NCI-H526 treated with DMSO at 0.1 percent for 48 hours (cell line): ENCODE data around the gene MICB.
"Not testable (repeated sequence)": the region's sequence is repeated elsewhere in the genome, so short reads cannot be mapped to it uniquely, and the experiment has no call there.

Experiments used
- DNase-seq: peaks from one replicate; lab custom pipeline; 2025; lab: John Stamatoyannopoulos, UW

Gene MICB

DNA sequence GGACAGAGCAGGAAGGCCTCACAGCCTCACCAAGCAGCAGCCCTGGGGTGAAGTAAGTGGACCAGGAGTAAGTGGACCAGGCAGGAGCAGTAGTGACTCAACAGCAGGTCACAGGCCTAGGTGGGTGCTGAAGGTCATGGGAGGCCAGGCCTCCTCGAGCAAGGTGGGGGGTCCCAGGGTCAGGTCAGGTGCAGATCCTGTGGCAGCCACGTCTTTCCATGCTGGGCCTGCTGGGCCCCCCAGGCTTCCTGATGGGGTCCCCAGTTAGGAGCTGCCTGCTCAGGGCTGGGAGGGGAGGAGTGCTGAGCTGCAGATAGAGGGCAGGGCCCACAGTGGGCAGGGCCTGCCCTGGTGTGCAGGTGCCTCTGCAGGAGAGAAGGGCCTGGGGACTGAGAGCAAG, 11.1 kb downstream of the MICB start:
- DNase-seq = not testable (repeated sequence)

DNA sequence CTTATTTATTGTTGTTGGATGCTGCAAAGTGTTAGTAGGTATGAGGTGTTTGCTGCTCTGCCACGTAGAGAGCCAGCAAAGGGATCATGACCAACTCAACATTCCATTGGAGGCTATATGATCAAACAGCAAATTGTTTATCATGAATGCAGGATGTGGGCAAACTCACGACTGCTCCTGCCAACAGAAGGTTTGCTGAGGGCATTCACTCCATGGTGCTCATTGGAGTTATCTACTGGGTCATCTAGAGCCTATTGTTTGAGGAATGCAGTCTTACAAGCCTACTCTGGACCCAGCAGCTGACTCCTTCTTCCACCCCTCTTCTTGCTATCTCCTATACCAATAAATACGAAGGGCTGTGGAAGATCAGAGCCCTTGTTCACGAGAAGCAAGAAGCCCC, 12.1 kb downstream of the MICB start:
- no peak for DNase-seq

DNA sequence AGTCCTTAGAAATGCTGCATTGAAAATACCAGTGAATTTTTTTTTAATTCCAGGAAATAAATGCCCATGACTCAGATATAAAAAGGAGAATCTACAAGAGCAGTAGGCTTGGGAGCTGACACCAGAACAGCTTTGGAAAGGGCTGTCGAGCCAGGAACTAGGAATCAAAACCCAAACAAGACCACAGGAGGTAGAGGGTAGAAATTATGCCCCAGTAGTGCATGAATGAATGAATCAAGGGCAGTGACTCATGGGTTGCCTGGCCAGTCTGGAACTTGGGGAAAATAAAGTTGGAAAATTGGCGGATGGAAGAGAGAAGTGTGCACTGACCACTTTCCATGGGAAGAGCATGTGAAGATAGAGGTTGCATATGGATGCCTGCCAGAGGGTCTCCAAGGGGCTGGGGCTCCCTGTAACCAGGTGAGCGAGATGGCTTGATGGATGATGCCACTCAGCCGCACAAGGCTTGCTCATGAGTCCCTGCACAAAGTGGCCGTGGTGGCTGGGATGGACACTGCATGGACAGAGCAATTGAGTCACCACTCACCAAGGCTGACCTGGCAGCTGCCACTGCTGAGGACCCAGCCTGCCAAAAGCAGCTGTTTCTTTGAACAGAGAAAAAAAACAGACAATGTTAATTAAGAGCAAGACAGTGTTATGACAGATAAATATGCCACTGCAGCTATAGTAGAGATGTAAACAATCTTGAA, 15.7 kb downstream of the MICB start:
- DNase-seq = no peak

DNA sequence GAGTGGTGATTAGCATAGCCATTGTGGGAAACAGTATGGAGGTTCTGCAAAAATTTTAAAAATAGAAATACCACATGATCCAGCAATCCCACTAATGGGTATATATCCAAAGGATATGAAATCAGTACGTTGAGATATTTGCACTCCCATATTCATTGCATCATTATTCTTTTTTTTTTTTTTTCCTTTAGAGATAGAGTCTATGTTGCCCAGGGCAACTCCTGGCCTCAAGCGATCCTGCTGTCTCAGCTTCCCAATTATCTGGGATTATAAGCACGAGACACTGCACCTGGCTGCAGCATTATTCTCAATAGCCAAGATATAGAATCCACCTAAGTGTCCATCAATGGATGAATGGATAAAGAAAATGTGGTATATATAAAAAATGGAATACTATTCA, 23.9 kb downstream of the MICB start:
- DNase-seq = no peak

DNA sequence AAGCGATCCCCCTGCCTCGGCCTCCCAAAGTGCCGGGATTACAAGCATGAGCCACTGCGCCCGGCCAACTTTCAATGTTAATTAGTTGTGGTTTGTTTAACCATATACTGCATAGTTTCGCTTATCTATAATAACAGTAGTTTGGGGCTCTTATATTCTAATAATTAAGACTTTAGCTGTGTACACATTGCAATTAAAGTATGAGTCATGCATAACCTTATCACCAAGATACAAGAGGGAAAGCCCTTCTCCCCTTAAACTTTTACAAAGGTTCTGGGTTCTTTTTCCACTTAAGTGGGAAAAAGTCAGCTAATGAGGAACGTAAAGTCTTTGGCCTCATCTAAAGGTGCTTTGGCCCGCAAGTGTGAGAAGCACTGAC, 27.6 kb downstream of the MICB start:
- no peak for DNase-seq

DNA sequence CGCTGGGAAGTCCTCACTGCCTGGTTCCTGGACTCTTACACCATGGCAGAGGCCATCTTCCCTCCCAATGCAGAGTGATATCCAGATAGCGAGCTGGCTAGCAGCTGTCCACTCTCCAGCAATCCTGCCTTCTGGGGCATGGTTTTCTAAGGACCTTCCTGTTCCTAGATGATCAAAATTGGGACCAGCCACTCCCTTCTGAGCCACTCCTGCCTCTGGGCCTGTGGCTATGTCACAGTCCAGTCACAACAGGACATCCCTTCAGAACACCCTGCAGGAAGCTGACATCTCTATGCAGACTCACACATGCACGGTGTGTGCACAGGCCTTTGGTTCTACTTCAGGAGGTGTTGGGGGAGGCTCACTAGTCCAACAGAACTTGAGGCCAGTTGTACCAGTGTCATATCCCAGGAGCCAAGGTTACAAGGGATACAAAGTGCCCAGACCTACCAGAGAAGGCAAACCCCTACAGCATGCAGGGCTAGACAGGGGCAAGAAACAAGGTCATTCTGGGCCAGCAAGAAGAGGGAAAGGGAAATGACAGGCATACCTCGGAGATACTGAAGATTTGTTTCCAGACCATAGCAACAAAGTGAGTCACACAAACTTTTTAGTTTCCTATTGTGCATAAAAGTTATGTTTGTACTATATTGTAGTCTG, 28.1 kb downstream of the MICB start:
- no peak for DNase-seq

DNA sequence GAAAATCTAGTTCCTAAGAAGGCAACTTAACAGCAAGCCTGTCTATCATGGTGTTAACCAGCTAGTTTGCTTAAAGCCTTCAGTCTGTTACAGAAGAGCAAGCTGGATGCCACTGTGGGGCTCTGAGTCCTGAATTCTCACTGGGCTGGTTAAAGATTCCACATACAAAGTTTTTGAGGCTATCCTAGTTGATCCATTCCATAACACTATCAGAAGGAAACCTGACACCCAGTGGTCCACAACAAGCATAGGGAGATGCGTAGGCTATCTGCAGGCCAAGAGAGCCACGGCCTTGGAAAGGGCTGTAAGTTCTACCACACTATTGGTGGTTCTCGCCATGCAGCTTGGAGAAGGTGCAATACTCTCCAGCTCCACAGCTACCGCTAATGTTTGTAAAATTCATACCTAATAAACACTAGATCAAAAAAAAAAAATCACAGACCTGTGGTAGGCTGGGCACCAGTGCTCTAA, 30.4 kb downstream of the MICB start:
- DNase-seq = no peak

DNA sequence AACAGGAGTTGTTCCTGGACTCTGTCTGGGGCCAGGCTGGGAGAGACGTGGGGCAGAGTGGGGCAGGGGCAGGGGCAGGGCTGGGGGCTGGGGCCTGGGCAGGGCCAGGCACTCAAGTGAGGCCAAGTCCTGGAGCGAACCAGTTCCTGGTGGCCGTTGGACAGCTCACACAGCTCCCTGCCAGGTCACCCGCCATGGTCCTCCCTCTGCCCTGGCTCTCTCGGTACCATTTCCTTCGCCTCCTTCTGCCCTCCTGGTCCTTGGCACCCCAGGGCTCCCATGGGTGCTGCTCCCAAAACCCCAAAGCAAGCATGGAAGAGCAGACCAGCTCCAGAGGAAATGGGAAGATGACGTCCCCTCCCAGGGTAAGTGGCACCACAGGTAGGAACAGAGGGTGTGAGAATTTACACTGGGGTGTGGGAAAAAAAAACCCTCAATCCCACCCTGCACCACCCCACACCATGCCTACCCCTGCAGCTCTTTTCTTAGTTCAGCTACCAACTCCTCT, 30.9 kb downstream of the MICB start, which contains the start of gene MCCD1:
Gene MCCD1 (plus strand): TSS at position 142 of the 508 bp plus-strand sequence. CDS start 53 bp downstream, at position 195.
- DNase-seq = no peak

DNA sequence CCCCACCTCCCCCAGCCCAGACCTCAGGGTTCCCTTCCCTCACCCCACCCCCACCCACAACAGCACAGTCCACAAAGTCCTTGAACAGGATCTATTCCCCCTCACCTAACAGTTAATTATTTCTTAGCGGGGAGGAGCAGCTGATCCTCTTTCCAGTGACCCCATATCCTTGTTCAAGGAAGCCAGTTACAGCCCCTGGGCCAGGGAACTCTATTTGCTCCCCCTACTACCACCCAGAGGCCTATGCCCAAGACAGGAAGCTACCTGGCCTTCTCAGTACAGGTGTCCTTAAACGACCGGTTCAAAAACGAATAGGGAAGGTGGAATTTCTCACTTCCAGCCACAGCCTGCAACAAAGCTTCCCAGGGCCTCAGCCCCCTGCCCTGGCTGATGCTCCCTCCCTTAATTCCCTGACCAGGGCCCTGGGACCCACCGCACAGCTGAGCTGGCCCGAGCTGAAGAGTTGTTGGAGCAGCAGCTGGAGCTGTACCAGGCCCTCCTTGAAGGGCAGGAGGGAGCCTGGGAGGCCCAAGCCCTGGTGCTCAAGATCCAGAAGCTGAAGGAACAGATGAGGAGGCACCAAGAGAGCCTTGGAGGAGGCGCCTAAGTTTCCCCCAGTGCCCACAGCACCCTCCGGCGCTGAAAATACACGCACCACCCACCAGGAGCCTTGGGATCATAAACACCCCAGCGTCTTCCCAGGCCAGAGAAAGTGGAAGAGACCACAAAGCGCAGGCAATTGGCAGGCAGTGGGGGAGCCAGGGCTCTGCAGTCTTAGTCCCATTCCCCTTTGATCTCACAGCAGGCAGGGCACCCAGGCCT, 31.6 kb downstream of the MICB start:
- DNase-seq = no peak

DNA sequence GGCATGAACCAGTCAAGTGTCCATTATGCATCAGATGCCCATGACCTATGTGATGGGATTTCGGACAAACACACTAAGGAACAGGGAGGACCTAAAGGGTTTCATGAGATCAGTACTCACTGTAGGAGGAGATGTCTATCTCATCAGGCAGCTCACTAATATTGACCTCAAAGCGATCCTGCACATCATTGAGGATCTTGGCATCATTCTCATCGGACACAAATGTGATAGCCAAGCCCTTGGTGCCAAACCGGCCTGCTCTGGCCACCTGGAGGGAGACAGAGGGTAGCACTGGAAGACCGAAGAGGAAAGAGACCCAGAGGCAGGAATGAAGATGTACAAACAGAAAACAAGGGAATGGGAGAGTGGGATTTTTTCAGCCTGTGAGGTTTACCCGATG, 32.7 kb downstream of the MICB start:
- DNase-seq = no peak

DNA sequence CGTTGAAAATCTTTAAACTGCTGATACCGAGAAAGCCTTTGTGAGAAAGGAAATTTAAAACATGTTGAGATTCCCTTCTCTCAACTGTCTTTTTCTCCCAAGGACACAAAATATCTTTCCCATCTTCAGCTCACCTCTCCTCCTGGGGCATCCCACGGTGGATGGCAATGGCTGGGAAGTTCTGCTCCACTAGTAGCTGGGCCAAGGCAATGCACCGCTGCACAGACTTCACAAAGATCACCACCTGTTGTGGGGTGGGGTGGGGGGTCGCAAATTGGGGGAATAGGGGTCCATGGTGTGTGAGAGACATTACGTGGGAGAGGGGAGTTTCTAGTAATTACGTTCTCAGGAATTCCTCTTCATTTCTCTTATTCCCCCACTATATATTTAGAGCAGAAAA, 33.2 kb downstream of the MICB start:
- no peak for DNase-seq

DNA sequence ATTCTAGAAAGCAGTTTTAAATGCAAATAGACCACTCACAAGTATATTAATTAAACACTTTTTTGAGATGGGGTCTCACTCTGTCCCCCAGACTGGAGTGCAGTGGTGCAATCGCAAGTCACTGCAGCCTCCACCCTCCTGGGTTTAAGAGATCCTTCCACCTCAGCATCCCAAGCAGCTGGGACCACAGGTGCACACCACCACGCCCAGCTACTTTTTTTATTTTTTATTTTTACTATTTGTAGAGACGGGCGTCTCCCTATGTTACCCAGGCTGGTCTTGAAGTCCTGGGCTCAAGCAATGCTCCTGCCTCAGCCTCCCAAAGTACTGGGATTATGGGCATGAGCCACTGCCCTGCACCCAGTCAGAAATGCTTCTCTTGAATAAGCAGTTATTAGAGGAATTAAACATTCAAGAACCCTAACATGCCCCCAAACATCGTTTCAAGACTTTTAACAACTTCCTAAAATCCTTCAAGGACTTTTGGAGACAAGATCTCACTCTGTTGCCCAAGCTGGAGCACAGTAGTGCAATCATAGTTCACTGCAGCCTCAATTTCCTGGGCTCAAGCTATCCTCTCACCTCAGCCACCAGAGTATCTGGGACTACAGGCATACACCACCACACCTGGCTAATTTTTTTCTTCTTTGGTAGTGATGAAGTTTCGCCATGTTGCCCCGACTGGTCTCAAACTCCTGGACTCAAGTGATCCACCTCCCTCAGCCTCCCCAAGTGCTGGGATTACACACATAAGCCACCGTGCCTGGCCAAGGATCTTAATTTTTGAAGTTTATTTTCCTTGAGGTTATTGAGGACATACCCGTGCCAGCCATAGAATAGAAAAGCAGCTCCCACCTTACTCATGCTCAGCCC, 34.1 kb downstream of the MICB start:
- no peak for DNase-seq

DNA sequence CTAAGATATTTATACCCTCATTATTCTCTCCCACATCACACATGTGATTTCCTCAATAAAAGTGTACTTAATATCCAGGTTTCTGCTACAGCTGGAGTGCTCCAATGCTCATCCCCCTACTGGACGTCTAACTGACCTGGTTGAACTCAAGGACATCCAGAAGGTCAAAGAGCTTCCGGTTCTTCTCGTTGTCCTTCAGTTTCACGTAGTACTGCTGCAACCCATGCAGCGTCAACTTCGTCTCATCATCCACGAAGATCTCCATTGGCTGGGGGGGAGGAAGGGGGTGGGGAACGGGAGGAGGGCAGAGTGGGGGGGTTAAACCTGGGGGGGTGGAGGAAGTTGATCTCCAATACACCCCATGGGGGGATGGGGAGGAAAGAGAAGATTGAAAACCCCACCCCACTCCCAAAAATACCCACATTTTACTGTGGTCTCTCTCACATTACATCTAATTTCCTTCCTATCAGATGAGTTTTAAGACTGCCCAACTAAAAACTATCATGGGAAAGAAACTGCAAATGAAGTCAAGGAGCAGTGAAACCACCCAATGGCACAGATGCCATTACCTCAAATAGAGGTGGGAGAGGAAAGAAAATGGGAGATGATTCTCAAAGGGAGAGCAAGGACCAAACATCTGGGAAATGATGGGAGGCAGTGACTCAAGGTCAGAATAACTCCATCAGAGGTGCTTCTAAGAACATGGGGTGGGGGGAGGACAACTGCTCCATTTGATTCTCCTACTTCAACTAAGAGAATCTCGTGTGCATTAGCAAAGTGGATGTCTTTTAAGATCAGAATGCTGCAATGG, 34.9 kb downstream of the MICB start:
- DNase-seq = no peak

DNA sequence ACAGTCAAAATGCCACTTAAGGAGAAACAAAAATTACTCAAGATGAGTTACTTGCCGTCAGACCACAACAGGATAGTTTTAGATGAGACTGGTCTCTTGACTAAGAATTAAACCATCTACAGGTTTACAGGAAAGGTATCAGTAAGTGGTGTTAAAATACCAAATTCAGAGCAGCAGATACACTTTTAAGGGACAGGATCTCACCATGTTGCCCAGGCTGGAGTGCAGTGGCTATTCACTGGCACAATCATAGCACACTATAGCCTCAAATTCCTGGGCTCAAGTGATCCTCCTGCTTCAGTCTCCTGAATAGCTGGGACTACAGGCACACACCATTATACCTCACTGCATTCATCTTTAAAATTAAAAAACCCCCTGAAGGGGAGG, 35.5 kb downstream of the MICB start:
- no peak for DNase-seq

DNA sequence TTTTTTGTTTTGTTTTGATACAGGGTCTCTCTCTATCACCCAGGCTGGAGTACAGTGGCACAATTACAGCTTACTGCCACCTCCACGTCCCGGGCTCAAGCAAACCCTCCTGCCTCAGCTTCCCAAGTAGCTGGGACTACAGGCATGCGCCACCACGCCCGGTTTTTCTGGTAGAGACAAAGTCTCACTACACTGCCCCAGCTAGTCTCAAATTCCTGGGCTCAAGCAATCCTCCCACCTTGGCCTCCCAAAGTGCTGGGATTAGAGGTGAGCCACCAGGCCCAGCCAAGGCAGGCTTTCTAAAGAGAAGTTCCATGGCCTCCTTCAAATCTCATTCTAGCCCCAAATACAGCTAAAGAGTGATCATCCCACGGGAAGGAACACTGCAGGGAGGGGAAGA, 36.1 kb downstream of the MICB start:
- no peak for DNase-seq

DNA sequence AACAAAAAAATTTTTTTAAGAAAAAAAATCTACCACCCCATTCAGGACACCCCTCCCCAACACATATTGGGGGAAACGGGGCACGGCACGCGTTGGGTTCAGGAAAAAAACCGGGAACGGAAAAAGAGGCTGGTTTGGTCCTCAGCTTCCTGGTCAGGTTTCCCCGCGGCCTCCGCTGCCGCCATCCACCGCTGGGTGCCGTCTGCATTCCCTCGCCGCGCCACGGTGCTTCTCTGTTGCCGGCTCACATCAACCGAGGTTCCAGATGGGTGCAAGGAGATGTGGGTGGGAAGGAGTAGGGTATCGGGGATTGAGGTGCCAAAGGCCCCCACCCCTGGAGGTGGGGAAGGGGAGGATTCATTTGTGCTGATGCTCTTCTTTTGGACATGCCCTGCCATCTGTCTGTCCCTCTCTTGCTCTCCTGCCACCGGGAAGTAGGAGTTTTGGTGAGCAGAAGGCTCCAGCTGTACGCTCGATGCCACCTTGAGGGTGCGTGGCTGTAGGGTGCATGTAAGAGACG, 36.6 kb downstream of the MICB start:
- no peak for DNase-seq

DNA sequence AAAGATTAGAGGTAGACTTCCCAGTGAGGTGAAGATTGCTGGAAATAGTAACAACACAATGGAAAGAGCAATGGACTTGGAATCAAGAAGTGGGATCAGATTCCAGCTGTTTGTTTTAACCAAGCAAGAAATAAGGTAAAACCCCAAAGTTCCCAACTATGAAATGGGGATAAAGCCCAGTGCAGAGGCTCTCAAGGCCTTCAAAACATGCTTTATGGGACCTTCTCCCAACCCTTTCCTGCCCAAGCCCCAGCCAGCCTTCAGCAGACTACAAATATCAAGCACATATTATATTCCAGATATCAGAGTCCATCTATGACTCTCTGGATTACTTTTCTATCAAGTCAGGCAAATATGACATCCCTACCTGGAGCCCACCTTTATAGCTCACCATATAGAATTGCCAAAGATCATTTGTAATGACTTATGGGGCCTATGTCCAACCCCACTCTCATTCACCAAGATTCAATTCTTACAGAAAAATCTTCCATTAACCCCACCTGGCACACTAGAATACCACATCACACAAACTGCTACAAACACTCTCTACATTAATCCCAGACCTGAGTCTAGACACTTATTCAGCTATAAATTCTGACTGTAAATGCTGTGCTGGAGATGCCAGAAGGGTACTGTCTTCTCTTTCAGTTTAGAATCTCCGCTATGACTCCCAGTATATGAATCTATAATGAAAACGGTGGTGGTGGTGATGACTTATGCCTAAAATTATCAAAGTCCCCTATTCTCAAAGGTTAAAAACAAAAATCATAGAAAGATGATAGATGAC, 37.8 kb downstream of the MICB start:
- DNase-seq = no peak

DNA sequence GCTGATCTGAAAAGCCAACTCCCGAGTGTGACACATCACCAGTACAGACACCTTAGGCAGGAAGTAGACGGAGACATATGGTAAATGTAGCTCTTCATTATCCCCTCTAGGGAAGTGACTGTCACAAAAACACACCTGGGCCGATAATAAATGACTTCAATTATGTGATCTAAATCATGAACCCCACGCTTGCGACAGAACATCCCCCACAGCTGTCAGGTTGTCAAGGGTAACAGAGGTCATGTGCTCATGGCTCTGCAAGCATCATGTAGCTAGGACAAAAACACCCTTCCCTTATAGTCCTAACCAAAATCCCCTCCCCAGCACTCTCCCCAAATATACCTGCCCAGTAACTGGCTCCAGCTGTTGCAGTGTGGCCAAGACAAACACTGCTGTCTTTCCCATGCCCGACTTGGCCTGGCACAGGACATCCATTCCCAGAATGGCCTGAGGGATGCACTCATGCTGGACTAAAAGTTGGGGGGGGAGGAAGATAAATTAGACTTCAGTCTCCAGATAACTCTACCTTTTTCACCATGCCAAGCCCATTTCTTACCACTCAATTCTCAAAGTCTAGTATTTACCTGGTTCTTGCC, 41.0 kb downstream of the MICB start:
- DNase-seq = no peak

DNA sequence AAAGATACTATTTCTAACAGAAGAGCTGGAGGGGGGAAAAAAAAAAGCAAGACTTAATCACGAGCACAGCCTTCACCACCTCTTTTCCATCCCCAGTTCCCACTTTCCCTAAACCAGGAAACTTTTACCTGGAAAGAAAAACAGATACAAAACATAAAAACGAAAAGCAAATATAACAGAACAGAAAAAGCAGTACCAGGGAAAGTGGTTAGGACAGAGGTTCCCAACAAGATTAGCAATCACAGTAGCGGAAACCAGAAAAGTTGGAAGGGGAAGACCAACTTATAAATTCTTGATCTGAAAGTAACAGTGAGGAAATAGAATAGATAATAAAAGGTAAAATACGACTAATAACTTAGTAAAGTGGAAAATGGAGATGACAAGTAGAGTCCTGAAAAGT, 42.7 kb downstream of the MICB start:
- DNase-seq = no peak
